HepG2 (cell line): Measurements from ENCODE around the gene GRM4. TPM values are rescaled to one million over a fixed set of nuclear protein-coding genes. Genes with fewer than 3 reads are reported as not detected.

ENCODE experiments used
- ATAC-seq: fragments of 200-7000 bp; cut with Tn5 transposase; 3 replicates; pipeline ENCODE4 v1.9.1; 2020; ENCODE audit warnings: mild to moderate bottlenecking, moderate library complexity
- BruUV-seq: library from RNA; stranded (reverse); fragments of 400-500 nt; replicated peaks from 2 replicates; lab custom pipeline; 2021; lab: Mats Ljungman, UMichigan
- CTCF ChIA-PET: fragments of 300-600 bp; formaldehyde crosslinking; extraction: SDS; loops from one replicate; lab custom pipeline; 2021; ENCODE audit warnings: low total read pairs, inconsistent platforms, low intra/inter-chr PET ratio; lab: Yijun Ruan, JAX
- POLR2A ChIA-PET: fragments of 350-600 bp; sonication (Branson Sonifier 250); formaldehyde crosslinking; loops from one replicate; lab custom pipeline; 2020; ENCODE audit warnings: antibody characterized with exemption, inconsistent platforms; lab: Yijun Ruan, JAX
- DNase-seq: peaks from one replicate; pipeline ENCODE4 v3.0.0-alpha.2; 2015; ENCODE audit warnings: low spot score
- FAIRE-seq: peaks from 3 replicates; lab custom pipeline; 2011; peaks lifted over from hg19 to GRCh38; lab: Jason Lieb, UNC
- H2AFZ ChIP-seq: one replicate; pipeline ENCODE4 v1.6.1; 2011; ENCODE audit warnings: low read length, inconsistent platforms
- H3K27ac ChIP-seq: fragments of 300-600 bp; 3 replicates; pipeline ENCODE4 v1.8.0; 2011; ENCODE audit warnings: mixed run types, mild to moderate bottlenecking, mixed read lengths, low read length, inconsistent platforms; ENCODE audit not compliant: insufficient read depth; ENCODE audit errors: extremely low read length
- H3K27me3 ChIP-seq, 2 experiments: fragments of 200-600 bp in 1 of 2; 2 replicates in 1 of 2; 3 replicates in 1 of 2; pipeline versions ENCODE4 v1.6.0 to v1.8.0; 2011; ENCODE audit warnings: low read length in 2 of 2, mild to moderate bottlenecking in 2 of 2, moderate library complexity in 2 of 2, inconsistent platforms in 1 of 2; ENCODE audit not compliant: insufficient read depth in 2 of 2, control insufficient read depth in 1 of 2
- H3K36me3 ChIP-seq, 2 experiments: fragments of 200-600 bp in 1 of 2; replicated peaks in 1 of 2; 2 replicates in 1 of 2; 3 replicates in 1 of 2; pipeline versions ENCODE4 v1.5.1 to v1.8.0; 2011; ENCODE audit warnings: low read length in 2 of 2, inconsistent platforms in 1 of 2; ENCODE audit not compliant: insufficient read depth in 2 of 2, control insufficient read depth in 1 of 2
- H3K4me1 ChIP-seq: 2 replicates; pipeline ENCODE4 v1.5.1; 2012; ENCODE audit warnings: low read length, inconsistent platforms; ENCODE audit not compliant: insufficient read depth
- H3K4me2 ChIP-seq: 2 replicates; pipeline ENCODE4 v1.6.0; 2011; ENCODE audit warnings: low read depth, low read length, inconsistent platforms
- H3K4me3 ChIP-seq, 3 experiments: fragments of 200-600 bp in 1 of 3; sonication (generic), shearing (Covaris generic) in 1 of 3; replicated peaks in 1 of 3; 2 replicates each; pipeline ENCODE4 v1.5.1; 2011 to 2016; ENCODE audit warnings: low read length in 3 of 3, inconsistent platforms in 2 of 3, low read depth in 2 of 3, mild to moderate bottlenecking in 2 of 3, control low read depth in 1 of 3, mixed read lengths in 1 of 3; ENCODE audit not compliant: insufficient read depth in 1 of 3
- H3K79me2 ChIP-seq: one replicate; pipeline ENCODE4 v1.6.1; 2011; ENCODE audit warnings: low read length, inconsistent platforms; ENCODE audit not compliant: insufficient read depth
- H3K9ac ChIP-seq: 2 replicates; pipeline ENCODE4 v1.6.0; 2011; ENCODE audit warnings: mild to moderate bottlenecking, low read depth, low read length, inconsistent platforms; ENCODE audit not compliant: insufficient read depth
- H3K9me3 ChIP-seq: 2 replicates; pipeline ENCODE4 v1.5.1; 2012; ENCODE audit warnings: mild to moderate bottlenecking, low read length
- H4K20me1 ChIP-seq: 2 replicates; pipeline ENCODE4 v1.6.0; 2011; ENCODE audit warnings: inconsistent platforms, mild to moderate bottlenecking, low read length, moderate library complexity; ENCODE audit not compliant: insufficient read depth
- ARNT2 ChIP-seq: sonication (generic); formaldehyde crosslinking; IDR thresholded peaks from 2 replicates; pipeline ENCODE4 v1.8.0; 2022; ENCODE audit warnings: mild to moderate bottlenecking, low read depth, missing genetic modification reagents, moderate library complexity
- DMAP1 ChIP-seq: IDR thresholded peaks from 2 replicates; pipeline ENCODE4 v1.6.1; 2016
- NFE2 ChIP-seq: sonication (generic); formaldehyde crosslinking; IDR thresholded peaks from 2 replicates; pipeline ENCODE4 v1.4.0; 2020; ENCODE audit warnings: missing genetic modification reagents
- NFE2L1 ChIP-seq: sonication (generic); formaldehyde crosslinking; IDR thresholded peaks from 2 replicates; pipeline ENCODE4 v1.4.0; 2020; ENCODE audit warnings: missing genetic modification reagents, mild to moderate bottlenecking, borderline replicate concordance
- ONECUT2 ChIP-seq: sonication (generic); formaldehyde crosslinking; IDR thresholded peaks from 2 replicates; pipeline ENCODE4 v1.4.0; 2020; ENCODE audit warnings: missing genetic modification reagents
- PHB2 ChIP-seq: fragments of 450-650 bp; IDR thresholded peaks from 2 replicates; pipeline ENCODE4 v1.6.1; 2018; ENCODE audit not compliant: partially characterized antibody
- PLSCR1 ChIP-seq: sonication (generic); formaldehyde crosslinking; IDR thresholded peaks from 2 replicates; pipeline ENCODE4 v1.5.0; 2020; ENCODE audit warnings: missing genetic modification reagents, mild to moderate bottlenecking, borderline replicate concordance
- RBM22 ChIP-seq: fragments of 200-400 bp; formaldehyde crosslinking; optimal IDR thresholded peaks from 2 replicates; pipeline ENCODE3; 2017; ENCODE audit warnings: mild to moderate bottlenecking, low read length, moderate library complexity
- SNAPC2 ChIP-seq: sonication (generic); formaldehyde crosslinking; IDR thresholded peaks from 2 replicates; pipeline ENCODE4 v1.8.1; 2022; ENCODE audit warnings: mild to moderate bottlenecking, missing genetic modification reagents
- ZBTB21 ChIP-seq: sonication (generic); formaldehyde crosslinking; IDR thresholded peaks from 2 replicates; pipeline ENCODE4 v1.4.0; 2020; ENCODE audit warnings: missing genetic modification reagents
- ZFP36L1 ChIP-seq: sonication (generic); formaldehyde crosslinking; IDR thresholded peaks from 2 replicates; pipeline ENCODE4 v1.8.0; 2022; ENCODE audit warnings: mild to moderate bottlenecking, missing genetic modification reagents, moderate library complexity
- ZNF251 ChIP-seq: sonication (generic); formaldehyde crosslinking; IDR thresholded peaks from 2 replicates; pipeline ENCODE4 v1.9.0; 2021; ENCODE audit warnings: mild to moderate bottlenecking, missing genetic modification reagents
- ZNF331 ChIP-seq: sonication (generic); formaldehyde crosslinking; IDR thresholded peaks from 2 replicates; pipeline ENCODE4 v1.4.0; 2020; ENCODE audit warnings: missing genetic modification reagents
- ZNF75D ChIP-seq: sonication (generic); formaldehyde crosslinking; IDR thresholded peaks from 2 replicates; pipeline ENCODE4 v1.8.1; 2023; ENCODE audit warnings: missing genetic modification reagents, mild to moderate bottlenecking, borderline replicate concordance
- ZNF841 ChIP-seq: sonication (generic); formaldehyde crosslinking; IDR thresholded peaks from 2 replicates; pipeline ENCODE4 v1.8.1; 2023; ENCODE audit warnings: missing genetic modification reagents, borderline replicate concordance
- WGBS: methylation state at CpG from one replicate; pipeline ENCODE4 v1.1.6; 2017; ENCODE audit warnings: low lambda C conversion rate; 5-methylcytosine and 5-hydroxymethylcytosine counted together
- in situ Hi-C: cut with HindIII; loops from 2 replicates; pipeline ENCODE4 v1.10.0; 2017; ENCODE audit warnings: low pct_unique_long_range_greater_than_20kb; ENCODE audit not compliant: extremely low pct_ligation_motif_present
- intact Hi-C: fragments of 100-400 bp; cut with micrococcal nuclease; formaldehyde crosslinking; loops from one replicate; pipeline ENCODE4 v1.10.0; 2022; ENCODE audit not compliant: unreplicated experiment
- polyA plus RNA-seq, 8 experiments: library from polyadenylated mRNA; depleted of rRNA in 3 of 8; stranded (reverse) in 7 of 8; unstranded in 1 of 8; fragments of >200 nt; fragmentation: Illumina TruSeq in 4 of 8; extraction: Trizol in 4 of 8; gene quantifications; 2 replicates each; pipeline versions ENCODE4 v1.2.1 to v1.2.3, GENCODE V29; 2011 to 2016; ENCODE audit warnings: low read depth in 4 of 8, missing spikeins in 1 of 8, mixed read lengths in 1 of 8; ENCODE audit not compliant: insufficient read depth in 1 of 8
- total RNA-seq, 5 experiments: library from RNA; depleted of rRNA; stranded (reverse); fragments of >200 nt; fragmentation: Illumina TruSeq; extraction: Trizol; gene quantifications; 2 replicates each; pipeline ENCODE4 v1.2.3, GENCODE V29; 2016; ENCODE audit warnings: low read depth in 1 of 5
- TF ChIP-seq, protein P1 (sequence below): sonication (generic); formaldehyde crosslinking; IDR thresholded peaks from 2 replicates; pipeline ENCODE4 v1.4.0; 2020; ENCODE audit warnings: missing genetic modification reagents
- TF ChIP-seq, protein P2 (sequence below): sonication (generic); formaldehyde crosslinking; IDR thresholded peaks from 2 replicates; pipeline ENCODE4 v1.8.1; 2023; ENCODE audit warnings: mild to moderate bottlenecking, moderate library complexity, missing genetic modification reagents

Gene GRM4
- total and polyA plus RNA-seq, 2 of the 13 experiments (the other 11 are each of a cell fraction or from before 2014, with no cell fraction given), result not detected

GRCh38 chr6:34059914-34060313 is 86.0 kb downstream of the GRM4 start:
- FAIRE-seq, result no peak
- Histone ChIP-seq H3K4me2 (no peak overlapping the region), H3K4me3 (no peak overlapping the region), H2AFZ (no peak overlapping the region), H3K9ac (no peak overlapping the region), H4K20me1 (peaks cover 11% of the 10 kb centered on the region; the same call in 1 of the 2 replicates), H3K4me1 (no peaks in the 10 kb centered on the region), H3K27ac (no peak overlapping the region), H3K9me3 (no peaks in the 10 kb centered on the region)
- no TSS peak for BruUV-seq
- 5% methylated on average over 3 of the region's 3 CpGs for WGBS
- no peak for DNase-seq
- intact Hi-C loops, result no loop called here
- TF ChIP-seq ZNF331 (CRISPR knock-in tag) (no peak), PHB2 (no peak), NFE2 (CRISPR knock-in tag) (no peak), RBM22 (no peak), DMAP1 (CRISPR knock-in tag) (no peak), ONECUT2 (CRISPR knock-in tag) (no peak), ARNT2 (no peak), PLSCR1 (CRISPR knock-in tag) (no peak), ZNF75D (CRISPR knock-in tag) (no peak), ZNF841 (CRISPR knock-in tag) (no peak), ZBTB21 (no peak), NFE2L1 (CRISPR knock-in tag) (no peak), ZFP36L1 (CRISPR knock-in tag) (no peak), ZNF251 (CRISPR knock-in tag) (no peak), SNAPC2 (CRISPR knock-in tag) (no peak)
- TF ChIP-seq, protein P1, sequence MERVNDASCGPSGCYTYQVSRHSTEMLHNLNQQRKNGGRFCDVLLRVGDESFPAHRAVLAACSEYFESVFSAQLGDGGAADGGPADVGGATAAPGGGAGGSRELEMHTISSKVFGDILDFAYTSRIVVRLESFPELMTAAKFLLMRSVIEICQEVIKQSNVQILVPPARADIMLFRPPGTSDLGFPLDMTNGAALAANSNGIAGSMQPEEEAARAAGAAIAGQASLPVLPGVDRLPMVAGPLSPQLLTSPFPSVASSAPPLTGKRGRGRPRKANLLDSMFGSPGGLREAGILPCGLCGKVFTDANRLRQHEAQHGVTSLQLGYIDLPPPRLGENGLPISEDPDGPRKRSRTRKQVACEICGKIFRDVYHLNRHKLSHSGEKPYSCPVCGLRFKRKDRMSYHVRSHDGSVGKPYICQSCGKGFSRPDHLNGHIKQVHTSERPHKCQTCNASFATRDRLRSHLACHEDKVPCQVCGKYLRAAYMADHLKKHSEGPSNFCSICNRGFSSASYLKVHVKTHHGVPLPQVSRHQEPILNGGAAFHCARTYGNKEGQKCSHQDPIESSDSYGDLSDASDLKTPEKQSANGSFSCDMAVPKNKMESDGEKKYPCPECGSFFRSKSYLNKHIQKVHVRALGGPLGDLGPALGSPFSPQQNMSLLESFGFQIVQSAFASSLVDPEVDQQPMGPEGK (CRISPR knock-in tag), result no peak
- TF ChIP-seq, protein P2, sequence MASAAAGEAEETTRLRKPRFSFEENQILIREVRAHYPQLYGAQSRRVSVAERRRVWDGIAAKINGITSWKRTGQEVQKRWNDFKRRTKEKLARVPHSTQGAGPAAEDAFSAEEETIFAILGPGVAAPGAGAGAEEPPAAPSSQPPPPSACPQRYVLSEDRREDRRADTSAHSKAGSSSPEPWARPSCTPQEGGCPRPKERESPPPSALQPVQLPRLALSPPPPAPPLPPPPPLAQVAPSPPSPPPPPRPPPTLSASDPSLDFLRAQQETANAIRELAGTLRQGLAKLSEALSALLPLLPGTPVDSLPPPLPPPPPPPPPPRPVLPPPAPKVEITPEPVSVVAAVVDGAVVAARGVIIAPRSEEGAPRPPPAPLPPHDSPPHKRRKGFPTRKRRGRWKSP (CRISPR knock-in tag), result no peak
- TF ChIP-seq, all 625 proteins: peak for 0
- ATAC-seq, result no peak
- no peaks in the 10 kb centered on the region for H3K79me2 ChIP-seq
- ChIA-PET POLR2A (no interaction called here), CTCF (no interaction called here)
- no peaks in the 10 kb centered on the region for H3K36me3 ChIP-seq
- in situ Hi-C loops, result loop anchor here (5.0 kb wide), 1 partner anchor 82 kb away; no protein-coding TSS in a partner anchor
- peaks cover 21 to 74% of the 10 kb centered on the region in 2 experiments for H3K27me3 ChIP-seq
